ENCODE results near the gene SAFB2. TPM values are rescaled to one million over a fixed set of nuclear protein-coding genes. Genes with fewer than 3 reads are reported as not detected.

Gene SAFB2
- total and polyA plus RNA-seq, 2 donors: 22.2 to 60.6 TPM

DNA sequence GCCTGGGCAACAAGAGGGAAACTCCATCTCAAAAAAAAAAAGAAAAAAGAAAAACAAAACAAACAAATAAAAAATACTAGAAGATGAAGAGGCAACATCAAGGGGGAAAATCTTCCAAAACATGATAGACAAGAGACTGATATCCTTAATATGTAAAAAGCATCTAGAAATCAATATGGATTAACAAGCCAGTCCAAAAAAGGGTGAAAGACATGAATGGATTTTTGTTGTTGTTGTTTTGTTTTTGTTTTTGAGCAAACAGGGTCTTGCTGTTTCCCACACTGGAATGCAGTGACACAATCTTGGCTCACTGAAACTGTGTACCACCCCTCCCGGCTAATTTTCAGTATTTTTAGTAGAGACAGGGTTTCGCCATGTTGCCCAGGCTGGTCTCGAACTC, 50.8 kb downstream of the SAFB2 start:
- Histone ChIP-seq H3K4me3 (ENCODE audit: low read length in 2 of 2) (no peak overlapping the region), H3K36me3 (ENCODE audit: control insufficient read depth in 2 of 2, insufficient read depth in 2 of 2, low read length in 1 of 2) (no peaks in the 10 kb centered on the region), H3K4me1 (ENCODE audit: control insufficient read depth in 2 of 2, insufficient read depth in 2 of 2, low read length in 2 of 2) (no peaks in the 10 kb centered on the region), H3K9me3 (ENCODE audit: control insufficient read depth in 2 of 2, insufficient read depth in 1 of 2, low read length in 1 of 2) (peaks cover 0 to 2% of the 10 kb centered on the region in 2 donors), H3K27ac (ENCODE audit: low read depth in 1 of 2, low read length in 1 of 2) (no peak overlapping the region), H3K27me3 (ENCODE audit: control insufficient read depth in 2 of 2, insufficient read depth in 1 of 2, low read length in 1 of 2) (peaks cover 14 to 24% of the 10 kb centered on the region in 2 donors)
- WGBS: 98% methylated on average over 3 of the region's 3 CpGs
- DNase-seq (ENCODE audit: low read depth in 6 of 9, low spot score in 9 of 9): no peak

DNA sequence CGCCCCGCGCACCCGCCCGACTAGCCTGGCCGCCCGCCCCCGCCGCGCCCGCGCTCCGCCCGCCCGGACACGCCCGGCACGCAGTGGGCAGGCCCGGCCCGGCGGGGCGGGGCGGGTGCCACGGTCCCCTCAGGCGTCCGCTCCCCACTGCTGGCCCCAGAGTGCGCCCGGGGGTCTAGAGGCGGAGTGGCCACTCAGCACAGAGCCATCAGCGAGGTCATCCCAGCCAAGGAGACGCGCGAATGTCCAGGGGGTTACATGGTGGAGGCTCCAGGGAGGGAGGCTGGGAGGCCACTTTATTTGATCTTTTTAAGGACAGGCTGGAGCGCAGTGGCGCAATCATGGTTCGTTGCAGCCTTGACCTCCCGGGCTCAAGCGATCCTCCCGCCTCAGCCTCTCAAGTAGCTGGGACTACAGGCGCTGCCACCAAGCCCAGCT, 54.6 kb downstream of the SAFB2 start:
- H3K36me3 ChIP-seq (ENCODE audit: control insufficient read depth in 2 of 2, insufficient read depth in 2 of 2, low read length in 1 of 2): no peaks in the 10 kb centered on the region
- H3K9me3 ChIP-seq (ENCODE audit: control insufficient read depth in 2 of 2, insufficient read depth in 1 of 2, low read length in 1 of 2): peaks cover 0 to 2% of the 10 kb centered on the region in 2 donors
- H3K4me3 ChIP-seq (ENCODE audit: low read length in 2 of 2): no peak overlapping the region
- H3K4me1 ChIP-seq (ENCODE audit: control insufficient read depth in 2 of 2, insufficient read depth in 2 of 2, low read length in 2 of 2): no peaks in the 10 kb centered on the region
- WGBS: 25% methylated on average over 40 of the region's 40 CpGs
- no peak overlapping the region for H3K27ac ChIP-seq (ENCODE audit: low read depth in 1 of 2, low read length in 1 of 2)
- peaks cover 19 to 53% of the 10 kb centered on the region in 2 donors for H3K27me3 ChIP-seq (ENCODE audit: control insufficient read depth in 2 of 2, insufficient read depth in 1 of 2, low read length in 1 of 2)
- no peak for DNase-seq (ENCODE audit: low read depth in 6 of 9, low spot score in 9 of 9)

DNA sequence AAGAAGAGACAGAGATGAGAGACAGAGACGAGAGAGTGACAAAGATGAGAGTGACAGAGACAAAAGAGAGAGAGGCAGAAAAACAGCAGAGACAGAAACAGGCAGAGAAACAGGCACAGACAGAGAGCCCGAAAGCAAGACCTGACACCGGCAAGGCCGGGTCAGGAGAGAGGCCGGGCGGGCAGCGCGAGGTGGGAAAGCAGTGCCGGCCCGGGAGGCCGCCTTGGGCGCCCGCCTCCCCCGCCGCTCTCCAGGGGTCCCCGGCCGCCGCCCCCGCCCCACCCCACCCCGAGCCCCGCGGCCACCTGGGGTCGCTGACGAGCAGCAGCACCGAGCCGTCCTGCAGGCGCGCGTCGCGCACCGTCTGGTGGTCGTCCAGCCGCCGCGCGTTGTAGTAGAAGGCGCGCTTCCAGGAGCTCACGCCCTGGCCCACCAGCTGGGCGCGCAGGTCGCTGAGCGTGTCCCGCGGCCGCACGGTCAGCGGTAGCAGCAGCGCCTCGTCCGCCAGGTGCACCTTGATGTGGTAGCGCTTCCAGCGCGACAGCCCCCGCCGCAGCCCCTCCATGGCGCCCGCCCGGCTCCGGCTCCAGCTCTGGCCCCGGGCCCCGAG, 55.1 kb downstream of the SAFB2 start, which contains the start of gene TINCR:
TSS of gene TINCR (minus strand) at position 594 of the 610 bp plus-strand sequence.
- H3K27me3 ChIP-seq (ENCODE audit: control insufficient read depth in 2 of 2, insufficient read depth in 1 of 2, low read length in 1 of 2): peaks cover 19 to 55% of the 10 kb centered on the region in 2 donors

DNA sequence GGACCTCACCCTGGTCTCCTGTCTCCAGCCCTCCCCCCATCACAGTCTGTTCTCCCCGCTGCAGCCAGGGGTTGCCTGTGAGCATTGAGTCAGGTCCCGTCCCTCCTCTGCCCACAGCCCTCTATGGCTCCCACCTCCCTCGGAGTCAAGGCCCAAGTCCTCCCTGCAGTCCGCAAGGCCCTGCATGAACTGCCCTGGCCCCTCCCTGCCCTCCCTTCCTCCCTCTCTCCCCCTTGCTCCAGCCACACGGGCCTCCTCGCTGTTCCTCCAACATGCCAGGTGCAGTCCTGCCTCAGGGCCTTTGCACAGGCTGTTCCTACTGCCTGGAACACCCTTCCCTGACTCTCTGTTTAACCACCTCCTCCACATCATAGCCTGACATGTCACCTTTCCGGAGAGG, 57.6 kb downstream of the SAFB2 start:
- Histone ChIP-seq H3K27ac (ENCODE audit: low read depth in 1 of 2, low read length in 1 of 2) (no peak overlapping the region), H3K4me1 (ENCODE audit: control insufficient read depth in 2 of 2, insufficient read depth in 2 of 2, low read length in 2 of 2) (no peaks in the 10 kb centered on the region), H3K27me3 (ENCODE audit: control insufficient read depth in 2 of 2, insufficient read depth in 1 of 2, low read length in 1 of 2) (peaks cover 20 to 69% of the 10 kb centered on the region in 2 donors), H3K4me3 (ENCODE audit: low read length in 2 of 2) (no peak overlapping the region), H3K9me3 (ENCODE audit: control insufficient read depth in 2 of 2, insufficient read depth in 1 of 2, low read length in 1 of 2) (peaks cover 6 to 10% of the 10 kb centered on the region in 2 donors), H3K36me3 (ENCODE audit: control insufficient read depth in 2 of 2, insufficient read depth in 2 of 2, low read length in 1 of 2) (no peaks in the 10 kb centered on the region)
- 81% methylated on average over 7 of the region's 7 CpGs for WGBS
- no peak for DNase-seq (ENCODE audit: low read depth in 6 of 9, low spot score in 9 of 9)

More for the DNA sequence above, 55.1 kb downstream of the SAFB2 start, which contains the start of gene TINCR:
- H3K4me1 ChIP-seq (ENCODE audit: control insufficient read depth in 2 of 2, insufficient read depth in 2 of 2, low read length in 2 of 2): no peaks in the 10 kb centered on the region
- no peaks in the 10 kb centered on the region for H3K36me3 ChIP-seq (ENCODE audit: control insufficient read depth in 2 of 2, insufficient read depth in 2 of 2, low read length in 1 of 2)
- H3K27ac ChIP-seq (ENCODE audit: low read depth in 1 of 2, low read length in 1 of 2): no peak within 1 kb of the TSS
- peaks cover 0 to 2% of the 10 kb centered on the region in 2 donors for H3K9me3 ChIP-seq (ENCODE audit: control insufficient read depth in 2 of 2, insufficient read depth in 1 of 2, low read length in 1 of 2)
- DNase-seq (ENCODE audit: low read depth in 6 of 9, low spot score in 9 of 9): no peak
- H3K4me3 ChIP-seq (ENCODE audit: low read length in 2 of 2): no peak within 1 kb of the TSS
- WGBS: 13% methylated on average over 62 of the region's 63 CpGs

DNA sequence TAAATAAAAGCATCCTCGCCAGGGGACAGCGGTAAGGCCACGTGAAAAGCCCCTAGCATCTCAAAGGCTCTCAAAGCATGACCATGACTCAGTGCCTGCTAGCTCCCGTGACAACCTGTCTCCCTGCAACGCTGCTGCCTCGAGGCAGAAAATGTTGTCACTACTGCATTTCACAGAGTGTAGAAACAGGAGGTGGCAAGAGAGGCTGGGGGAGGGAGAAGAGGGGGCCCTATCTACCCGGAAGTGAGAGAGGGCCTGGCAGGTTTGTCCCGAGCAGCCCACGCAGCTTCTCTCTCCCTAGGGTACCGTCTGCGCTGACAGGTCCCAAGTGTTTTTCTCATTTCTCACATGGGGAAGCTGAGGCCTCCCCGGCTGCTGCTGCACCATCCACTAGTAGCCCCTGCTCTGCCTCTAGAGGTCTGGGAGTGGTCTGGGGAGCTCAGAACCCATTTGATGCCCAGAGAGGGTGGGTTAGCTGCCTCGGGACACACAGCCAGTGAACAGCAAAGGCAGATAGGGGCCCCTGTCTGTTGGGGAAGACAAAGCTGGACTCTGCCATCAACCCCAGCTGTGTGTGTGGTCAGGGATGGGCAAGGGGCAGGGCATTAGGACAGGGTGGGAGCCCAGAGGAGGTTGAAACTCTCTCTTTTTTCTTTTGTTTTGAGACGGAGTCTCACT, 58.5 kb downstream of the SAFB2 start:
- peaks cover 20 to 65% of the 10 kb centered on the region in 2 donors for H3K27me3 ChIP-seq (ENCODE audit: control insufficient read depth in 2 of 2, insufficient read depth in 1 of 2, low read length in 1 of 2)
- no peak for DNase-seq (ENCODE audit: low read depth in 6 of 9, low spot score in 9 of 9)
- H3K27ac ChIP-seq (ENCODE audit: low read depth in 1 of 2, low read length in 1 of 2): no peak overlapping the region
- H3K4me1 ChIP-seq (ENCODE audit: control insufficient read depth in 2 of 2, insufficient read depth in 2 of 2, low read length in 2 of 2): peaks cover 0 to 3% of the 10 kb centered on the region in 2 donors
- H3K36me3 ChIP-seq (ENCODE audit: control insufficient read depth in 2 of 2, insufficient read depth in 2 of 2, low read length in 1 of 2): no peaks in the 10 kb centered on the region
- 56% methylated on average over 14 of the region's 14 CpGs for WGBS
- H3K9me3 ChIP-seq (ENCODE audit: control insufficient read depth in 2 of 2, insufficient read depth in 1 of 2, low read length in 1 of 2): peaks cover 6 to 10% of the 10 kb centered on the region in 2 donors
- no peak overlapping the region for H3K4me3 ChIP-seq (ENCODE audit: low read length in 2 of 2)

DNA sequence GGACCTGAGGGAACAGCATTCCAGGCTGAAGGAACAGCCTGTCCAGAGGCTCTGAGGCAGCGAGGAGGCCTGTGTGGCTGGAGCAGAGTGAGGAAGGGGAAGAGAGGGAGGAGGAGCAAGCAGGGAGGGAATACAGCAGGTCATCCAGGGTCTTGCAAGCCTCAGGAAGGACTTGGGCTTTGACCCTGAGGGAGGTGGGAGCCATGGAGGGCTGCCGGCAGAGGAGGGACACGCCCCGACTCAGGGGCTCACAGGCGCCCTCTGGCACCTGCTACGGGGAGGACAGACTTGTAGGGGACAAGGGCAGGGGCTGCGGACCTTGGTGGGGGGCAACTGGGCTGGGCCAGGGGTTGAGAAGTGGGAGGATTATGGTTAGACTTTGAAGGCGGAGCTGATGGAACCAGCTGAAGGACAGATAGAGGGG, 59.6 kb downstream of the SAFB2 start:
- H3K36me3 ChIP-seq (ENCODE audit: control insufficient read depth in 2 of 2, insufficient read depth in 2 of 2, low read length in 1 of 2): no peaks in the 10 kb centered on the region
- no peak for DNase-seq (ENCODE audit: low read depth in 6 of 9, low spot score in 9 of 9)
- peaks cover 16 to 57% of the 10 kb centered on the region in 2 donors for H3K27me3 ChIP-seq (ENCODE audit: control insufficient read depth in 2 of 2, insufficient read depth in 1 of 2, low read length in 1 of 2)
- peaks cover 0 to 3% of the 10 kb centered on the region in 2 donors for H3K4me1 ChIP-seq (ENCODE audit: control insufficient read depth in 2 of 2, insufficient read depth in 2 of 2, low read length in 2 of 2)
- no peak overlapping the region for H3K27ac ChIP-seq (ENCODE audit: low read depth in 1 of 2, low read length in 1 of 2)
- WGBS: 57% methylated on average over 8 of the region's 8 CpGs
- H3K9me3 ChIP-seq (ENCODE audit: control insufficient read depth in 2 of 2, insufficient read depth in 1 of 2, low read length in 1 of 2): peaks cover 6 to 10% of the 10 kb centered on the region in 2 donors
- H3K4me3 ChIP-seq (ENCODE audit: low read length in 2 of 2): no peak overlapping the region

DNA sequence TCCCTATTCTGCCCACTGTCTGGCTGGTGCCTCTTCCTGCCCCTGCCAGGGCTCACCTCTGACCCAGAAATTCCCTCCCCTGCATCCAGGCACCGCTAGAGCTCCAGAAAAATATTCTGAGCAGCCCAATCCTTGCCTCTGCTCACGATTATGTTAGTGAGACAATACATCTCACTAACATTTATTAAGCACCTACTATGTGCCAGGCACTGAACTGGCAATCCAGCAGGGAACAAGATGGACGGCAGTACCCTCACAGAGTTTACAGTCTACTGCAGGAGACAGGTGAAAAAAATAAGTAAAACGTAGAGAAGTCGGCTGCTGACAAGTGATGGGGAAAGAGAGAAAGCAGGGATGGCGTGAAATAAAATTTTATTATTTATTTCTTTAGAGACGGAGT, 60.3 kb downstream of the SAFB2 start:
- no peak for DNase-seq (ENCODE audit: low read depth in 6 of 9, low spot score in 9 of 9)
- Histone ChIP-seq H3K27ac (ENCODE audit: low read depth in 1 of 2, low read length in 1 of 2) (no peak overlapping the region), H3K4me3 (ENCODE audit: low read length in 2 of 2) (no peak overlapping the region), H3K4me1 (ENCODE audit: control insufficient read depth in 2 of 2, insufficient read depth in 2 of 2, low read length in 2 of 2) (peaks cover 0 to 3% of the 10 kb centered on the region in 2 donors), H3K36me3 (ENCODE audit: control insufficient read depth in 2 of 2, insufficient read depth in 2 of 2, low read length in 1 of 2) (no peaks in the 10 kb centered on the region), H3K27me3 (ENCODE audit: control insufficient read depth in 2 of 2, insufficient read depth in 1 of 2, low read length in 1 of 2) (peaks cover 8 to 55% of the 10 kb centered on the region in 2 donors), H3K9me3 (ENCODE audit: control insufficient read depth in 2 of 2, insufficient read depth in 1 of 2, low read length in 1 of 2) (peaks cover 5 to 10% of the 10 kb centered on the region in 2 donors)
- WGBS: 92% methylated on average over 7 of the region's 7 CpGs

DNA sequence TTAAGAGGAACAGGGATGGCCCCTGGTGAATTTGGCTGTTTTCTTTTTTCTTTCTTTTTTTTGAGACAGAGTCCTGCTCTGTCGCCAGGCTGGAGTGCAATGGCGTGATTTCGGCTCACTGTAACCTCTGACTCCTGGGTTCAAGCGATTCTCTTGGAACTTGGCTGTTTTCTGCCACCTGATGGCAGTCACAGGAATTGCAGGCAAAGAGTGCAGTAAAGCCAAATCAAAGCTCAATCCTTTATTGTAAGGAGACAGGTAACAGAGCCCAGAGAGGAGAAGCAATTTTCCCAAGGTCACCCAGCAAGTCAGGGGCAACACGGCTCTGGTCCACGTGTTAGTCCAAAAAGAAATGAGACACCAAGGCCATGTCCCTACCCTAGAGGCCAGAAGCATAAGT, 61.0 kb downstream of the SAFB2 start:
- Histone ChIP-seq H3K4me1 (ENCODE audit: control insufficient read depth in 2 of 2, insufficient read depth in 2 of 2, low read length in 2 of 2) (peaks cover 0 to 3% of the 10 kb centered on the region in 2 donors), H3K9me3 (ENCODE audit: control insufficient read depth in 2 of 2, insufficient read depth in 1 of 2, low read length in 1 of 2) (peaks cover 4 to 10% of the 10 kb centered on the region in 2 donors), H3K27ac (ENCODE audit: low read depth in 1 of 2, low read length in 1 of 2) (no peak overlapping the region), H3K36me3 (ENCODE audit: control insufficient read depth in 2 of 2, insufficient read depth in 2 of 2, low read length in 1 of 2) (no peaks in the 10 kb centered on the region), H3K4me3 (ENCODE audit: low read length in 2 of 2) (no peak overlapping the region), H3K27me3 (ENCODE audit: control insufficient read depth in 2 of 2, insufficient read depth in 1 of 2, low read length in 1 of 2) (peaks cover 7 to 47% of the 10 kb centered on the region in 2 donors)
- no peak for DNase-seq (ENCODE audit: low read depth in 6 of 9, low spot score in 9 of 9)
- WGBS: 74% methylated on average over 6 of the region's 6 CpGs

DNA sequence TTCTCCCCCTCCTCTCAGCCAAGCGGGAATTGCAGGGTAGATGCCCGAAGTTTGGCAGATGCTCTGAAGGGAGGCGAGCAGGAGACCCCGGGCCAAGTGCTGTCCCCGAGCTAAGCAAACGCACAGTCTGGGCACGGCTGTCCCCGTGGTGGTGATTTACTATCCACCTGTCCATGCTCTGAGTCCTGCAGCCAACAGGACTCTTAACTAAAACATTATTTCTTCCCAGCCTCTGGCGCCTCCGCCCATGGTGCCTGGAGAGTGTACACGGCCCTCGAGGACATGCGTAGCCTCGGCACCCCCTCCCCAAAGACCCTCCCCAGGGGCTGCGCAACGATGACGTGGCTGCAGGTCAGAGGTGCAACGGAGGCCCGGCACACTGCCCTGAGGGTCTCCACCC, 62.4 kb downstream of the SAFB2 start:
- Histone ChIP-seq H3K27ac (ENCODE audit: low read depth in 1 of 2, low read length in 1 of 2) (no peak overlapping the region), H3K9me3 (ENCODE audit: control insufficient read depth in 2 of 2, insufficient read depth in 1 of 2, low read length in 1 of 2) (peaks cover 4 to 10% of the 10 kb centered on the region in 2 donors), H3K4me3 (ENCODE audit: low read length in 2 of 2) (no peak overlapping the region), H3K36me3 (ENCODE audit: control insufficient read depth in 2 of 2, insufficient read depth in 2 of 2, low read length in 1 of 2) (no peaks in the 10 kb centered on the region), H3K4me1 (ENCODE audit: control insufficient read depth in 2 of 2, insufficient read depth in 2 of 2, low read length in 2 of 2) (peaks cover 0 to 3% of the 10 kb centered on the region in 2 donors), H3K27me3 (ENCODE audit: control insufficient read depth in 2 of 2, insufficient read depth in 1 of 2, low read length in 1 of 2) (peaks cover 2 to 33% of the 10 kb centered on the region in 2 donors)
- 71% methylated on average over 19 of the region's 19 CpGs for WGBS
- no peak for DNase-seq (ENCODE audit: low read depth in 6 of 9, low spot score in 9 of 9)
